Cardiac fibroblast (primary cell): ENCODE measurements around the gene SH3BP1.

ENCODE experiments used
- DNase-seq, 2 donors: peaks; one replicate each; pipeline versions ENCODE4 v3.0.0 to v3.0.0-alpha.2; 2010; ENCODE audit warnings: low read depth in 2 of 2
- H3K4me3 ChIP-seq, 2 donors: replicated peaks in 1 of 2; 1 replicate in 1 of 2; 2 replicates in 1 of 2; pipeline ENCODE4 v1.5.1; 2011; ENCODE audit warnings: low read depth in 2 of 2, low read length in 2 of 2, mild to moderate bottlenecking in 2 of 2, moderate library complexity in 1 of 2
- TF ChIP-seq, protein P1 (sequence below): IDR thresholded peaks from one replicate; pipeline ENCODE4 v1.5.1; 2011; ENCODE audit warnings: low read depth, mild to moderate bottlenecking, low read length, inconsistent platforms

Gene SH3BP1

DNA sequence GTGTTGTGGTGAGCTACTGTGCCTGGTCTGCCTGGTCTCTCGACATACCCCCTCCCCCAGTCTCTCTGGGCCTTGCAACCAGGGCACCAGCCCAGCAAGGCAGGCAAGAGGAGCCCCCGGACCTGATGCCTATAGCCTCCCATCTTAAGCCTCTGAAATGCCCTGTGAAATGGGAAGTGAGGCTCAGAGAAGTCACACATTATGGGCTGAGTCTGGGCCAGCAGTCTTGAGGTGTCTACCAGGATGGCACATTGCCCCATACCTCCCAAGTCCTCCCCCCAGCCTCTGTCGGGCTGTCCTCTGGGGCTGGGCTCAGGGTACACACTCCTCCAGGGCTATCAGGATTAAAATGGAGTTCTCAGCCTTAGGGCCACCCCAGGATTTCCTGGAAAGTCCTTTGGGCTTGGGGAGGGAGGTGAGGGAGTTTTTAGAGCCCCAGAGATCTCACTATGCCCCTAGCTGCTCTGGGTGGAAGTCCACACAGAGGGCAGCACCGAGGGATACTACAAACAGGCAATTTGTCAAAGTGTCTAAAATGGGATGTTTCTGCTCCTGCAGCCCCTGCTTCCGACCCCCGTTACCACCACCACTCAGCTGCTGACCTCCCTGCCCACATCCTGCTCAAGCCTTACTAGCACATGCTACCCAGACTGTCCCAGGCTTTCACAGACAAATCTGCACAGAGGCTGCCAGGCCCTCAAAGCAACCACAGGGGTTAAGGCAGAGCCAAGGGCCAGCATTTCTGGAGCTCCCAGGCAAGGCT lies 3.1 kb upstream of the SH3BP1 start:
- no peak overlapping the region for H3K4me3 ChIP-seq
- peak; percentile 10 to 89 for DNase-seq
- TF ChIP-seq, protein P1, sequence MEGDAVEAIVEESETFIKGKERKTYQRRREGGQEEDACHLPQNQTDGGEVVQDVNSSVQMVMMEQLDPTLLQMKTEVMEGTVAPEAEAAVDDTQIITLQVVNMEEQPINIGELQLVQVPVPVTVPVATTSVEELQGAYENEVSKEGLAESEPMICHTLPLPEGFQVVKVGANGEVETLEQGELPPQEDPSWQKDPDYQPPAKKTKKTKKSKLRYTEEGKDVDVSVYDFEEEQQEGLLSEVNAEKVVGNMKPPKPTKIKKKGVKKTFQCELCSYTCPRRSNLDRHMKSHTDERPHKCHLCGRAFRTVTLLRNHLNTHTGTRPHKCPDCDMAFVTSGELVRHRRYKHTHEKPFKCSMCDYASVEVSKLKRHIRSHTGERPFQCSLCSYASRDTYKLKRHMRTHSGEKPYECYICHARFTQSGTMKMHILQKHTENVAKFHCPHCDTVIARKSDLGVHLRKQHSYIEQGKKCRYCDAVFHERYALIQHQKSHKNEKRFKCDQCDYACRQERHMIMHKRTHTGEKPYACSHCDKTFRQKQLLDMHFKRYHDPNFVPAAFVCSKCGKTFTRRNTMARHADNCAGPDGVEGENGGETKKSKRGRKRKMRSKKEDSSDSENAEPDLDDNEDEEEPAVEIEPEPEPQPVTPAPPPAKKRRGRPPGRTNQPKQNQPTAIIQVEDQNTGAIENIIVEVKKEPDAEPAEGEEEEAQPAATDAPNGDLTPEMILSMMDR, result peak; percentile 41

DNA sequence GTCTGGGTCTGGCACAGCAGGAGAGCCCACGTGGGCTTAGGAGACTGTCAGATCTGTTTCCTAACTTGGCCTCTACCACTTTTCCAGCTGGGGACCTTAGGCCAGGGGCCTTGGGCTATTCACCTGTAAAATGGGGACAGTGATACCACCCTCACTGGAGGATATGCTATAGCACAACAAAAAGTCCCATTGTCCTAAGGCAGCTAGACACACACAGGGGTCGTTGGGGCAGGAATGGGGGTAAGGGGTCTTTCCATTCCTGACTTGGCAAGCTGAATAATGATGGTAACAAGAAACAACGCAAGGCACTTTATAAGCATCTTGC lies 2.6 kb upstream of the SH3BP1 start:
- no peak overlapping the region for H3K4me3 ChIP-seq
- no peak for DNase-seq
- TF ChIP-seq, protein P1, result no peak

DNA sequence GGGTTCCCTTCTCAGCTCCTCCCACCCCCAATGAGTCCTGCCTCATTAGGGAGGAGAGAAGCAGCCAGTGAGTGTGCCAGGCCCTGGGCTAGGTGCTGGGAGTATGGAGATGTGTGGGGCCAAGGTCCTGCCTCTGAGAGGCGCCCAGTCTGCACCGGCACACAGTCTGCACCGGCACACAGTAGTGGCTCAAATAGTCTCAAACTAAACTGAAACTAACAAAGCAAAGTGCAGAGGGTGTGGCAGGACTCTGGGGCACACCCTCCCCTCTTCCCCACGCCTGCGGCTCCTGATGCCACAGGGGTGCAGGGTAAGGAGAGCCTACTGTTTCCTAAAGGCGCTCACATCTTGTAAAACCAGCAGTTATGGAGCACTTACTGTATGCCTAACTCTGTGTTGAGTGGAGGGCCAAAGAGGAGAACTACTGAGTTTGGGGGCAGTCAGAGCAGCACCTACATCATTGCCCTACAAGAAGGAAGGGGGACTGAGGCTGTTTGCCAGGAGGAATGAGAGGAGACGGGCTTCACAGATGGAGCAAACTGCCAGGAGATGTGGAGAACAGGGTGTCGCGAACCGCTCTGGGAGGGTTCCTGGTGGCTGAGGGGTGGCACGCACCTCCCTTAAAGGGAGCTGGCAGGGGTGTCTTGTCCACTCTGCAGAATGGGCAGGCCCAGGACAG lies 939 bp upstream of the SH3BP1 start:
- no peak for DNase-seq
- TF ChIP-seq, protein P1, result no peak
- H3K4me3 ChIP-seq, result peak overlapping the region in 1 of 2 donors; percentile 62

GRCh38 chr22:37639771-37640590 lies 512 bp downstream of the SH3BP1 start:
- no peak for DNase-seq
- H3K4me3 ChIP-seq, result peak overlapping the region; percentile 62 to 70
- TF ChIP-seq, protein P1, result no peak

DNA sequence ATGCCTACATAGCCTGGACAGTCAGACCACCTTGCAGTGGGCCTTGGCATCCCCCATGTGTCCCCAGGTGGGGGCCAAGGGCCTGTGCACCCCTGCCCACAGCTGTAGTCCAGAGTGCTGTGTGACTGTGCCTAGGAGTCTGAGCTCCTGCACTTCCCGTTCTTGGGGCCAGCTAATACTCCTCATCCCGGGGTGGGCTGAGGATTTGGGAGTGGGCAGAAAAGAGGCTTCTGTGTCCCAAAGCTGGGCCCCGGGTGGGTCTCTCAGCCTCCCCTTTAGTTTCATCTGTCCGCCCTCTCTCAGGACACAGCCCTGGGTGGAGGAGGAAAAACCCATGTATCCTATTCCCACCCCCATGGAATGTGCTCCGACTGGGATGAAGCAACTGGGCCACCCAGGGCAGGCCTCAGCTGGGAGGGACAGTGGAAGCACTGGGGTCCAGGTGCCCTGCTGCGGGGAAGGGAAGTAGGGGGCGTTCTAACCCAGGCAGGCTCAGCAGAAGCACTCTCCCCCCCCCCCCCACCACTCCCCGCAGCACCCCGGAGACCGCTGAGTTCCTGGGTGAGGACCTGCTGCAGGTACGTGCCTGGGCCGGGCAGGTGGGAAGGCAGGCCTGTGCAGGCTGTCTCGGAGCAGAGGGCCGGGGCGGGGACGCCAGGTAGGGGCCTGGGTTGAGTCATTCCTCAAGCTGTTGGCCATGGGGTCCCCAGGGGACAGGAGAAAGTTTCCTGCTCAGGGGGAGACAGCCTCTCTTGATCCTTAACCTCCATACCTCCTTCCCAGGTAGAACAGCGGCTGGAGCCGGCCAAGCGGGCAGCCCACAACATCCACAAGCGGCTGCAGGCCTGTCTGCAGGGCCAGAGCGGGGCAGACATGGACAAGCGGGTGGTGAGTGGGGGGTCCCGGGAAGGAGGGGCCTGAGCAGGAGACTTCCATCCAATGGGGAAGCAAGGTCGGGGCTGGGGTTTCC lies 1.4 kb downstream of the SH3BP1 start:
- peak overlapping the region; percentile 62 to 70 for H3K4me3 ChIP-seq
- TF ChIP-seq, protein P1, result no peak
- no peak for DNase-seq

GRCh38 chr22:37641561-37641949 lies 2.1 kb downstream of the SH3BP1 start:
- no peak for DNase-seq
- TF ChIP-seq, protein P1, result no peak
- H3K4me3 ChIP-seq, result no peak overlapping the region
